Subcutaneous abdominal adipose tissue (tissue), 5 donors: ENCODE measurements around the gene SYCP3.
"Not testable (repeated sequence)": the region's sequence is repeated elsewhere in the genome, so short reads cannot be mapped to it uniquely, and the experiment has no call there.

Source experiments
- H3K27ac ChIP-seq: one replicate; pipeline ENCODE4 v1.7.0; 2013; ENCODE audit warnings: low read depth, mild to moderate bottlenecking, inconsistent platforms, low read length, moderate library complexity
- H3K27me3 ChIP-seq, 5 donors: one replicate each; pipeline ENCODE4 v1.7.0; 2013; ENCODE audit warnings: low read length in 5 of 5, inconsistent platforms in 1 of 5; ENCODE audit not compliant: control insufficient read depth in 5 of 5, insufficient read depth in 4 of 5
- H3K36me3 ChIP-seq, 5 donors: one replicate each; pipeline ENCODE4 v1.7.0; 2013; ENCODE audit warnings: low read length in 5 of 5; ENCODE audit not compliant: control insufficient read depth in 5 of 5, insufficient read depth in 5 of 5
- H3K4me1 ChIP-seq, 5 donors: one replicate each; pipeline ENCODE4 v1.7.0; 2013; ENCODE audit warnings: low read length in 5 of 5, mild to moderate bottlenecking in 3 of 5, moderate library complexity in 1 of 5; ENCODE audit not compliant: control insufficient read depth in 5 of 5, insufficient read depth in 5 of 5
- H3K4me3 ChIP-seq, 5 donors: one replicate each; pipeline ENCODE4 v1.7.0; 2013; ENCODE audit warnings: low read length in 5 of 5, low read depth in 1 of 5
- H3K9ac ChIP-seq, 5 donors: one replicate each; pipeline ENCODE4 v1.7.0; 2013; ENCODE audit warnings: low read length in 5 of 5, mild to moderate bottlenecking in 4 of 5, moderate library complexity in 3 of 5
- H3K9me3 ChIP-seq, 5 donors: one replicate each; pipeline ENCODE4 v1.7.0; 2013; ENCODE audit warnings: low read length in 5 of 5; ENCODE audit not compliant: control insufficient read depth in 5 of 5
- donor health status: healthy.
- donor health status: healthy.
- donor health status: healthy.
- donor health status: healthy.
- donor health status: healthy.

SYCP3 gene

DNA sequence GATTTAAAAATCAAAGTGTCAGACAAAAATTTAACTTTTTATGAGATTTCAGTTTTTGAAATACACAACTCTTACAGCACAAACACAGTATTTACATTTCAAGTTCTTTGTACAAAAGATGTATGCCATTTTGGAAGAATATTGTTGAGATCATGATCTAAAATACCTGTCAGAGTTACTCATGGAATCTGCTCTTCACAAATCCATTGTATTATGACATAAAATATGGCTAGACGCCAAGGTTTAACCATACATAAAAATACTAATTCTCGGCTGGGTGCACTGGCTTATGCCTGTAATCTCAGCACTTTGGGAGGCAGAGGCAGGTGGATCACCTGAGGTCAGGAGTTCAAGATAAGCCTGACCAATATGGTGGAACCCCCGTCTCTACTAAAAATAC is 6.2 kb upstream of the SYCP3 start:
- Histone ChIP-seq H3K36me3 (peaks cover 25 to 76% (median 49%) of the 10 kb centered on the region in 5 donors), H3K27me3 (no peaks in the 10 kb centered on the region), H3K9me3 (no peaks in the 10 kb centered on the region), H3K4me3 (no peak overlapping the region), H3K9ac (no peak overlapping the region), H3K27ac (no peak overlapping the region), H3K4me1 (peaks cover 0 to 11% (median 0%) of the 10 kb centered on the region in 5 donors)

DNA sequence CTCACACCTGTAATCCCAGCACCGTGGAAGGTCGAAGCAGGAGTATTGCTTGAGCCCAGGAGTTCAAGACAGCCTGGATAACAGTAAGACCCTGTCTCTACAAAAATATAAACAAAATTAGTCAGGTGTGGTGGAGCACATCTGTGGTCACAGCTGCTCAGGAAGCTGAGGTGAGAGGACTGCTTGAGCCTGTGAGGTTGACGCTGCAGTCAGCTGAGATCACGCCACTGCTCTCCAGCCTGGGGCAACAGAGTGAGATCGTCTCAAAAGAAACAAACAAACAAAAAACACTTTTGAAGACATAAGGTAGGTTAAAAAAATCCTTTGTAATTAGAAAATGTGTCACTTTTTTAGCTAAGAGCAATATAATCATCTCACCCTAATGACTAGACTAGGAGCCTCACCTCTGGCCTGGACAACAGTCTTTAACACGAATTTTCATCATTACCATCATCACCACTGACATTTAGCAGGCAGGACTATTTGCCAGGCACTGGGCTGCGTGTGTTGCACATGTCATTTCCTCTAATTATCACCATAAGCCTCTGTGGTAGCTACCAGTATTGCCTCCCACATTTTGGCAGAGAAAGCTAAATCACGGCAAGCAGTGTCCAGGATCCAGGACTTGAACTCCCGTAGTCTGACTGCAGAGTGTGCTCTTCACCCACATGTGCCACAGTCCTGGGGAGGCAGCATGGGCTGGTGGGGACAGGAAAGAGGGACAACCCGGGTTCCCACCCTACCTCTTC is 4.6 kb upstream of the SYCP3 start:
- no peak overlapping the region for H3K9ac ChIP-seq
- peaks cover 0 to 11% (median 0%) of the 10 kb centered on the region in 5 donors for H3K4me1 ChIP-seq
- no peaks in the 10 kb centered on the region for H3K9me3 ChIP-seq
- no peak overlapping the region for H3K4me3 ChIP-seq
- H3K27ac ChIP-seq, result no peak overlapping the region
- H3K36me3 ChIP-seq, result peaks cover 25 to 68% (median 45%) of the 10 kb centered on the region in 5 donors
- no peaks in the 10 kb centered on the region for H3K27me3 ChIP-seq

DNA sequence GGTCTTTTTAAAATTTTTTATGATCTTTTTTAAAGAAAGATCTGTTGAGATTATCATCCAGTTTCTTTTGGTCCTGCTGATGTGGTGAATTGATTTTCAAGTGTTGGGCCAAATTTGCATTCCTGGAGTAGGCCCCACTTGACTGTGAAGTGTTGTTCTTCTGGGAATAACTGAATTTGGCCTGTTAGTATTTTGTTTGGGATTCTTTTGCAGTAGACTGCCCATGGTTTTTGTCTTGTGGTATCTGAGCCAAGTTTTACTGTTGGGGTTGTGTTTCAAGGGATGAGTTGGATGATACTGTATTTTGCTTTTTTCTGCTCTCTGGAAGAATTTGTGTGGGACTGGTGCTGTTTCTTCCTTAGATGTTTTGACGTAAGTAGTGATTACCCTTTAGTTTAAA is 4.0 kb upstream of the SYCP3 start:
- Histone ChIP-seq H3K4me1 (peaks cover 0 to 11% (median 0%) of the 10 kb centered on the region in 5 donors), H3K4me3 (no peak overlapping the region), H3K36me3 (peaks cover 24 to 66% (median 43%) of the 10 kb centered on the region in 5 donors), H3K27ac (no peak overlapping the region), H3K9ac (no peak overlapping the region), H3K27me3 (no peaks in the 10 kb centered on the region), H3K9me3 (no peaks in the 10 kb centered on the region)

DNA sequence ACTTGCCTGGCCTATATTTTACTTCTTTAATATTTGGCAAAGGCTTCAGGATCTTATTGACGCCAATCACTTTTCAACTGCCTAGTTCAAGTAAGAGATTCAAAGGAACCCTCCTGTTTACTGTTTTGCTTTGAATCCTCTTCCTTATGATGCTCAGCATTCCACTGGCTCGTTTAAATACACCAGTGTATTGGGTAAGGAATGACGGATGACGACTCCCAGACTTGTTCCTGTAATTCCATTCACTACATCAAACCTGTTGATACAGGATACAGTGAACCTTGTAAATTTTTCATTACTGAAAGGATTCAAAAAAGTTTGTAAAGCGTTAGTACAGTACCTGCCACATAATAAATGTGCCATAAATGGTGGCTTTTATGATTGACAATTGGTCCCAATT is 1.7 kb upstream of the SYCP3 start:
- Histone ChIP-seq H3K4me3 (no peak overlapping the region), H3K27ac (no peak overlapping the region), H3K36me3 (peaks cover 14 to 47% (median 32%) of the 10 kb centered on the region in 5 donors), H3K4me1 (peaks cover 0 to 11% (median 0%) of the 10 kb centered on the region in 5 donors), H3K27me3 (no peaks in the 10 kb centered on the region), H3K9ac (no peak overlapping the region), H3K9me3 (no peaks in the 10 kb centered on the region)

DNA sequence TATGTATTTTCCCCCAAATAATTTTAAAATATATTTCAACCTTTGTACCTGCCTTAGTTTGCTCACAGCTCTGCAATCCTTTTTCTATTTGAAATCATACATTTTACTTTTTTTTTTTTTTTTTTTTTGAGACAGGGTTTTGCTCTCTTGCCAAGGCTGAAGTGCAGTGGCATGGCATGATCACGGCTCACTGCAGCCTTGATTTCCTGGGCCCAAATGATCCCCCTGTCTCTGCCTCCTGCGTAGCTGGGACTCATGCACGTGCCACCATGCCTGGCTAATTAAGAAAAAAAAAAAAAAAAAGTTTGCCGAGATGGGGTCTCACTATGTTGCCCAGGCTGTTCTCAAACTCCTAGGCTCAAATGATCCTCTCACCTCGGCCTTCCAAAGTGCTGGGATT is 1.3 kb upstream of the SYCP3 start:
- Histone ChIP-seq H3K9ac (no peak overlapping the region), H3K27me3 (no peaks in the 10 kb centered on the region), H3K4me1 (peaks cover 0 to 11% (median 0%) of the 10 kb centered on the region in 5 donors), H3K36me3 (peaks cover 14 to 44% (median 32%) of the 10 kb centered on the region in 5 donors), H3K27ac (no peak overlapping the region), H3K9me3 (no peaks in the 10 kb centered on the region), H3K4me3 (no peak overlapping the region)

DNA sequence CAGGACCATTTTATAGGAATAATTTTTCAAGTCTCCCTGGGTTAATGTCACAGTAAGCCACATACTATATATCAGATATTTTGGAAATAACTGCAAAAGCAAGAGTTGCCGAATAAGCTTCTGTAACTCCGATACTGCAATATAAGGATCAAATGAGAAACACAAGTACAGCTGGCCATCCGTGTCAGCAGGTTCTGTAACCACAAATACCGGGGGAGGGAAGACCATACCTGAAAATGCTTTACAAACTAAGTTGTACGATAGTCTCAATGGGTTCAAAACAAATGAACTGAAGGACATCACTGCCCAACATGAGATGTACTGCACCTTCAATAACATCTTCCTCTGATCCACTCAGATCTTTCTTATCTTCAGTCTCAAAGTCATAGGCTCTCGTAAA is 1.8 kb downstream of the SYCP3 start:
- Histone ChIP-seq H3K9me3 (no peaks in the 10 kb centered on the region), H3K4me1 (peaks cover 0 to 2% (median 0%) of the 10 kb centered on the region in 5 donors), H3K27ac (no peak overlapping the region), H3K4me3 (no peak overlapping the region), H3K27me3 (no peaks in the 10 kb centered on the region), H3K36me3 (peaks cover 13 to 28% (median 20%) of the 10 kb centered on the region in 5 donors), H3K9ac (no peak overlapping the region)

DNA sequence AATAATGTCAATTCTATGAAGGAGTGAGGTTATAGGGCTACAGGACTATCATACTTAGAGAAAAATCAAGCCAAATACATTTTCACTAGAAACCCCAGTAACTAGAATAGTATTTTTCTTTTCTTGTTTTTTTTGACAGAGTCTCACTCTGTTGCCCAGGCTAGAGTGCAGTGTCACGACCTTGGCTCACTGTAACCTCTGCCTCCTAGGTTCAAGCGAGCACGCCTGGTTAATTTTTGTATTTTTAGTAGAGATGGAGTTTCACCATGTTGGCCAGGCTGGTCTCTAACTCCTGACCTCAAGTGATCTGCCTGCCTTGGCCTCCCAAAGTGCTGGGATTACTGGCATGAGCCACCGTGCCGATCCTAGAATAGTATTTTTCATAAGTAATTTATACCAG is 4.8 kb downstream of the SYCP3 start:
- H3K36me3 ChIP-seq, result peaks cover 13 to 30% (median 18%) of the 10 kb centered on the region in 5 donors
- H3K27me3 ChIP-seq, H3K4me1 ChIP-seq, H3K27ac ChIP-seq, H3K9ac ChIP-seq, H3K4me3 ChIP-seq, H3K9me3 ChIP-seq: not testable (repeated sequence)

DNA sequence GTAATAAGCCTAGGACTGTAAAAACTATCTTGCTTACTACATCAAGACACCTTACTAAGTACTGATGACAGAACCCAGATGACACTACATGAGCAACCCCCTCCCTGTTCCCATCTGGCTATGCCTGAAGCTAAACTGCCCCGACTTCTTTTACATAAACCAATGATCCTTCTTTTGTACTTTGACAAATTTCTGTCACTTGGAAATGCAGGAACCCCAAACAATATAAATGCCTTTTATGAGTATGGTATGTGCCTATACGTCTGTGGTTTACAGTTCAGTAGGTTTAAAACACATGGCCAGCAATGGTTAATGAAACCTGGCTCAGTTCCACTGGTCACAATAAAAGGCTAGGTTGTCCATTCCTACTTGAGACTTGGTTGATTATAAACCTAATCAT is 6.1 kb downstream of the SYCP3 start:
- no peaks in the 10 kb centered on the region for H3K9me3 ChIP-seq
- no peaks in the 10 kb centered on the region for H3K27me3 ChIP-seq
- H3K27ac ChIP-seq, result no peak overlapping the region
- H3K4me1 ChIP-seq, result no peaks in the 10 kb centered on the region
- H3K36me3 ChIP-seq, result peaks cover 8 to 22% (median 18%) of the 10 kb centered on the region in 5 donors
- H3K9ac ChIP-seq, result no peak overlapping the region
- H3K4me3 ChIP-seq, result no peak overlapping the region

DNA sequence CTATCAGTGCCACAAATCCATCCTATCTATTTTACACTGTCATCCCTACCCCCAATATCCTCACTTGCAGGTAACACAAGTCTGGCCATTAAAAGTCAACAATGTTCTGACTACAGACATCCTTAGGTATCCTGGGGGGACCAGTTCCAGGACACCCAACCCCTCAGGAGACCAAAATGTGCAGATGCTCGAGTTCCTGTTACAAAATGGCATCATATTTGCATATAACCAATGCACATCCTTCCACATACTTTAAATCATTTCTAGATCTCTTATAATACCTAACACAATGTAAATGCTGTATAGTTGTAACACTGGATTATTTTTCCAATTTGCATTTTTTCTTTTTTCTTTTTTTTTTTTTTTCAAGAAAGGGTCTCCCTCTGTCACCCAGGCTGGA is 6.9 kb downstream of the SYCP3 start:
- Histone ChIP-seq H3K27me3 (no peaks in the 10 kb centered on the region), H3K27ac (no peak overlapping the region), H3K4me3 (no peak overlapping the region), H3K4me1 (no peaks in the 10 kb centered on the region), H3K9me3 (no peaks in the 10 kb centered on the region), H3K36me3 (peaks cover 9 to 18% (median 15%) of the 10 kb centered on the region in 5 donors), H3K9ac (no peak overlapping the region)

DNA sequence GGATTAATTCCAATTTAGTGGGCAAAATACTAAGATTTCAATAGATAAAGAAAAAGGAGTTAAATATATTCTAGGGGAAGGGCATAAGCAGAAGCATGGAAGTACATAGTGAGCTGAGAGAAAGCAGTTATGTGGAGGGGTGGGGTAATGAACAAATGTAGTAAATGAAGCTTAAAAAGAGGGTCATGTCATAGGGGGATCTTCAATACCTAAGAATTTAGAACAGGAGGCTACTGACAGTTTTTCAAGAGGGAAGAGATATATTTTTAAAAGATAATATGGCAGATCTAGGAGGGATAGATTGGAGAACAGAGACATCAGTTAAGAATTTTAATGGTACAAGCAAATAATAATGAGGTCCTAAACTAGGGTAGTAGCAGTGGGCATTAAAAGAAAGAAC is 9.4 kb downstream of the SYCP3 start:
- Histone ChIP-seq H3K27me3 (no peaks in the 10 kb centered on the region), H3K9me3 (no peaks in the 10 kb centered on the region), H3K9ac (no peak overlapping the region), H3K4me3 (no peak overlapping the region), H3K4me1 (no peaks in the 10 kb centered on the region), H3K36me3 (peaks cover 9 to 31% (median 23%) of the 10 kb centered on the region in 5 donors), H3K27ac (no peak overlapping the region)
